ENCODE data around the gene NGF.

DNA sequence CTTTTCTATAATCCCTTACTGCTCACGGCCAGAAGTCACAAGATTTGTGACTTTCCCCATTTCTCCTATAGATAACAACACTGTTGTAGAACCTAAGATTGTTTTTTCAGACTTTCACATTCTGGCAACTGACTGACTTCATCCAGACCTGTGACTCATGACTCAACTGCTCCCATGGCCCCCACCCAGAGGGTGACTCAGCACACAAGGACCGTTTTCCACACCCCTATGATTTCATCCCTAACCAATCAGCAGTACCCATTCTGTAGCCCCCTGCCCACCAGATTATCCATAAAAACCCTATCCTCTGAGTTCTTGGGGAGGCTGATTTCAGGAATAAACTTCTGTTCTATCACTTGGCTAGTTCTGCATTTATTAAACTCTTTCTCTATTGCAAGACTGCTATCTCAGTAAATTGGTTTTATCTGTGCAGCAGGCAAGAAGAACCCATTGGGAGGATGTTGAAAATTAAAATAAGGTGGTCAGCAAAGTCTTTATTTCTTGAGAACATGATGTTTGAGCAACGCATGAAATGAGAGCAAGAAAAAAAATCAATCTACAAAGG is 79.7 kb downstream of the NGF start:
- TF ChIP-seq, protein P1, sequence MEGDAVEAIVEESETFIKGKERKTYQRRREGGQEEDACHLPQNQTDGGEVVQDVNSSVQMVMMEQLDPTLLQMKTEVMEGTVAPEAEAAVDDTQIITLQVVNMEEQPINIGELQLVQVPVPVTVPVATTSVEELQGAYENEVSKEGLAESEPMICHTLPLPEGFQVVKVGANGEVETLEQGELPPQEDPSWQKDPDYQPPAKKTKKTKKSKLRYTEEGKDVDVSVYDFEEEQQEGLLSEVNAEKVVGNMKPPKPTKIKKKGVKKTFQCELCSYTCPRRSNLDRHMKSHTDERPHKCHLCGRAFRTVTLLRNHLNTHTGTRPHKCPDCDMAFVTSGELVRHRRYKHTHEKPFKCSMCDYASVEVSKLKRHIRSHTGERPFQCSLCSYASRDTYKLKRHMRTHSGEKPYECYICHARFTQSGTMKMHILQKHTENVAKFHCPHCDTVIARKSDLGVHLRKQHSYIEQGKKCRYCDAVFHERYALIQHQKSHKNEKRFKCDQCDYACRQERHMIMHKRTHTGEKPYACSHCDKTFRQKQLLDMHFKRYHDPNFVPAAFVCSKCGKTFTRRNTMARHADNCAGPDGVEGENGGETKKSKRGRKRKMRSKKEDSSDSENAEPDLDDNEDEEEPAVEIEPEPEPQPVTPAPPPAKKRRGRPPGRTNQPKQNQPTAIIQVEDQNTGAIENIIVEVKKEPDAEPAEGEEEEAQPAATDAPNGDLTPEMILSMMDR (IDR thresholded peaks at IDR 0.05), result no peak
- TF ChIP-seq POLR2A (IDR thresholded peaks at IDR 0.05), result no peak
- TF ChIP-seq POLR2AphosphoS5 (IDR thresholded peaks at IDR 0.05; ENCODE audit: insufficient read depth in 1 of 2, low read depth in 1 of 2), result no peak
